Measurements from ENCODE around the gene RAD1.
A peak's percentile ranks its signal among the peaks of the same experiment; 100 is the strongest.

Gene RAD1

DNA sequence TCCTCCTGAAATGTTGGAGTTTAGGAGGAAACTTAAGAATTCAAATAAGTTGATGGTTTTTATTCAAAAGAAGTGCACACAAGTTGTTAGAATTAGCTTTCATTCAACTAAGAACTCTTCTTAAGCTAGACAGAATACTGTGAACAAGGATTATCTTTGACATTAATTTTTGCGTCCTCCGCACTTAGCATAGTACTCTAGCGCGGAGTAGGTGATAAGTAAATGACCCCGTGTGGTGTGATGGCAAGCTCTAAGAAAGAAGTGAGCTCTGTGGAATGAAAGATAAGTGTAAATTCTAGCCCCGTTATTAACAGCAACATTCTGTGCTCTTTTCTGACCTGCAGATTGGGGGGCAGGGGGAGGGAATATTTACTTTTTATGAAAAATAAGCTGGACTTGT is 1.2 kb upstream of the RAD1 start:
- DNase-seq (ENCODE audit: low read depth in 2 of 2) = no peak

GRCh38 chr5:34915856-34916192 is 520 bp upstream of the RAD1 start:
- DNase-seq (ENCODE audit: low read depth in 2 of 2) = no peak

DNA sequence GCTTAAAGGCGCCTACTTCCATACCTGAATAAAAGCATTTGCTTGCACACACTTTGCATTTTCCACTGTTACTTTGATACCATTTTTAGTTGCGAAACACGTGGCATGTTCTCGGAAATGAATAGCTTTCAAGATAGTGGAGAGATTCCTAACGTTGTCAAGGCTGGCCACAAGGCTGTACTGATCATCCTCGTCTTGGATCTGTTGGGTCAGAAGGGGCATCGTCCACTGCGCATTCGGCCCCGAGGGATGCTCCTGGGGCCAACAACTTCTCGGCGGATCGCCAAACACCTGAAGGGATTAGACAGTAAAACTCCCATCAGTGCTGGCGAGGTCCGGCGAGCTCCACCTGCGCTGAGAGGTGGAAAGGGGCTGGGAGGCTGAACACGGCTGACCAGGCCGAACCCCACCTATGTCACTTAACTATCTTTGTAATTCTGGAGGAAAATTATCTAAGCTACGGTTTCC is 599 bp downstream of the RAD1 start:
- DNase-seq (ENCODE audit: low read depth in 2 of 2) = no peak

- no peak for DNase-seq (ENCODE audit: low read depth in 2 of 2)
Observed at GRCh38 chr5:34913072-34913471, 2.2 kb downstream of the RAD1 start.

GRCh38 chr5:34905564-34905963 is 9.7 kb downstream of the RAD1 start:
- no peak for DNase-seq (ENCODE audit: low read depth in 2 of 2)

DNA sequence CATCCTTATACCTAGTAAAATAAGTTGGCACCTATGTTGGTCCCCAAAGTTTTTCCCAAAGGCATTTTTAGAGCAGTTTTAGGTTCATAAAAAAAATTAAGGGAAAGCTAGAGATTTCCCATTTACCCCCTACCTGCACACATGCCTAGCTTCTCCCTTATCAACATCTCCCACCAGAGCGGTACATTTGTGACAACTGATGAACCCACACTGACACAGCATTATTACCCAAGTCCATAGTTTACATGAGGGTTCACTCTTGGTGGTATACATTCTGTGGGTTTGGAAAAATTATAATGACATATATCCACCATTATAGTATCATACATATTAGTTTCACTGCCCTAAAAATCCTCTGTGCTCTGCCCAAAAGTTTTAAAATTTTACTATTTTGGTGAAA is 12.0 kb downstream of the RAD1 start:
- no peak for DNase-seq (ENCODE audit: low read depth in 2 of 2)

DNA sequence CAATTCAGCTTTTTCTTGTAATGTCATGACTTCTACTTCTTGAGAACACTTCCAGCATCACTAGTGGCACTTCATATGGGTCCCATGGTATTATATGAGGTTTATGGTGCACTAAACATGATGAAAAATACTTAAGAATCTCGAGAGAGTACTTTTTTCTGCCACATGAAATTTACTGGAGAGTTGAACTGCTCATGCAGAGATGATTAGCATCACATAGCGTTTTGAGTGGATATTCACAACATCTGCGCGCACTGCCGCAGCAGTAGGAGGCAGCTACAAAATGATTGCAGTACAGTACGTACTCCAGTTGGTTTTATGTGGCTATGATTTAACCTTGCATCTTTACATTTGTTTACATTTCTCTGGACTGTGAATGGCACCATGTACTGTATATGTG is 14.7 kb downstream of the RAD1 start:
- no peak for DNase-seq (ENCODE audit: low read depth in 2 of 2)

GRCh38 chr5:34899066-34899465 is 16.2 kb downstream of the RAD1 start:
- no peak for DNase-seq (ENCODE audit: low read depth in 2 of 2)

DNA sequence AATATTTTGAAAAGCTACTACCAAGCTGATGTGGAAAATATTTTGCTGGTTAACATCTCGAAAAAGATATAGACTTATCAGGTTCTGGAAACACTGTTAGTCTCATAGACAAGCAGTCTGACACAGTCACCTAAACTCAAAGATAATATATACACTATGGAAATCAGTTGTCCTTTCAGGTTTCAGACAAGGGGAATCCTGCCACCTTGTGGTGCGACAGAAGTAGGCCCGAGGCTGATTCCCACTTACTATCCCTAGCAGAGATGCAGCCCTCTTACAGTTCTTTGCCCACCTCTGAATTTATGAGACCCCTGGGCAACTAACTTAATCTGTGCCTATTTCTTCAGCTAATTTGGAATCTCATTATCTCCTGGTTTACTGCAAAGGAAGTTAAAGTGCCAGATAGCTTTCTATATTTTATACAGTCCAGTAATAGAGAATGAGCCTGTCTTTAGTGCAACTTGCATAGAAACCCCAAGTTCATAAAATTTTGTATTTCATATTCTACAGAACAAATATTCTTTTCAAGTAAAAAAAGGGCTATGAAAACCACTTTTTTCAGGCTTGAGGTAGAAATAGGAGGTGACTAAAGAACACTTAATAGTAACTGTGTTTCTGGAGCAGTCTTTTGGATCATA is 16.9 kb downstream of the RAD1 start:
- peak; percentile 15 to 43 for DNase-seq (ENCODE audit: low read depth in 2 of 2)

- DNase-seq (ENCODE audit: low read depth in 2 of 2) = no peak
Observed at GRCh38 chr5:34897646-34898045, 17.7 kb downstream of the RAD1 start.

GRCh38 chr5:34895641-34896419 is 19.5 kb downstream of the RAD1 start:
- DNase-seq (ENCODE audit: low read depth in 2 of 2) = no peak

DNA sequence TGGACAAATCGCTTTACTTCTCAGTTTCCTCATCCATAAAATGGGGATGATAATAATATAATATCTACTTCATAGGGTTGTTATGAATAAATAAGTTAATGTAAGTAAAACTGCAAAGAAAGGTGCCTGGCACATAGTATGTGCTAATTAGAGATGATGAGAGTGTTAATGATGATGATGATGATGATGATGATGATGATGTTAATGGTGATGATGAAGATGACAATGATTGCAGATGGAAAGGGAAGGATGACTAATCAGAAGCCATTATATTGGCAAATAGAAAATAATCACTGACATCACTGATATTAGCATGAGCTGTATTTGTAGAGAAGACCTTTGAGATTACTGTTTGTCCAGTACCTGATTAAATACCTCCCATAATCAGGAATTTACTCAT is 20.6 kb downstream of the RAD1 start:
- DNase-seq (ENCODE audit: low read depth in 2 of 2) = no peak

DNA sequence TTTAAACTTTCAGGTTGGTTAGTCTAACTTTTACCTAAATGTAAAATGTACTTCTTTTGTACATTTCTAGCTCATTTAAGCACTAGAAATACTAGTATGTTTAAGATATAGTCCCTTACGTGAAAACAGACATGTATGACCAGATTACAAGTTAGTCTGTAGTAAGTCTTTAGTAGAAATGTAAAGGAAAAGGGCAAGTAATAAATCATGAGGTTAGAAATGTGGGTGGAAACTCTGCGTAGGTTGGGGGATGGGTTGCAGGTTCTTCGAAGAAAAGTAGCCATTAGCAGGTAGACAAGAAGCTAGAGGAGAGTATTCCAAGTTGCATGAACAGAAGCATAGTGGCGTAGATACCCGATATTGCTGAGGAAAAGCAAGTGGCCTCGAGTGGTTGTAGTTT is 22.9 kb downstream of the RAD1 start:
- DNase-seq (ENCODE audit: low read depth in 2 of 2) = no peak

DNA sequence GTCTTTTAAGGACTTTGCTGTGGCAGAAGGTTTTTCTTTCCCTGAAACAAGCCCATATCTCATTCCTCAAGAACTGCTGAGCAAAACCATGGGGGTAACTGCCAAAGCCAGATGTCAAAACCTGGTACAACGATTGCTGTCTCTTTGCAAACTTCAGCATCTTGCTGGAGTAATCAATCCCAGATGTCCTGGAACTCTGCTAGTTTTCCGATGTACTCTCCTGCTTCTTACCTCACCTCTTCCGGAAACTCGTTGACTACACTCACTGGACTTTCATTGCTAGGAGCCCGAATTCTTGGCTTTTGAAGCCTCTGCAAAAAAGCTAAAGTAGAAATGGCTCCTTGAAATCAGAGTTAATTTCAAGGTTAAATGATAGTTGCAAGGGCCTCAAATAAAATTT is 23.3 kb downstream of the RAD1 start:
- DNase-seq (ENCODE audit: low read depth in 2 of 2) = no peak

GRCh38 chr5:34889394-34889793 is 25.9 kb downstream of the RAD1 start:
- no peak for DNase-seq (ENCODE audit: low read depth in 2 of 2)

- DNase-seq (ENCODE audit: low read depth in 2 of 2) = no peak
Observed at GRCh38 chr5:34886392-34887119, 28.7 kb downstream of the RAD1 start.

GRCh38 chr5:34881246-34881645 is 34.1 kb downstream of the RAD1 start:
- no peak for DNase-seq (ENCODE audit: low read depth in 2 of 2)

DNA sequence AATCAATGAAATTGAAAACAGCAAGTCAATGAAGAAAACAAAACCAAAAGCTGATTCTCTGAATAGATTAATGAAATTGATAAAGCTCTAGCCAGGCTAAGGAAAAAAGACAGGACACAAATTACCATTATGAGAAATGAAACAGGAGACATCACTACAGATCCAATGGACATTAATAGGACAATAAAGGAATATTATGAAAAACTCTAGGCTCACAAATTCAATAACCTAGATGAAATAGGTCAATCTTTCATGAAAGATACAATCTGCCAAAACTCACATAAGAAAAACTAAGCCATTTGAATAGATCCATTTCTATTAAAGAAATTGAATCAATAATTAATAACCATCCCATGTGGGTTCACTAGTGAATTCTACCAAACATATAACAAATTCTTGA is 39.0 kb downstream of the RAD1 start:
- DNase-seq (ENCODE audit: low read depth in 2 of 2) = no peak

- DNase-seq (ENCODE audit: low read depth in 2 of 2) = no peak
Observed at GRCh38 chr5:34870382-34870781, 44.9 kb downstream of the RAD1 start.

GRCh38 chr5:34869256-34869655 is 46.0 kb downstream of the RAD1 start:
- no peak for DNase-seq (ENCODE audit: low read depth in 2 of 2)

DNA sequence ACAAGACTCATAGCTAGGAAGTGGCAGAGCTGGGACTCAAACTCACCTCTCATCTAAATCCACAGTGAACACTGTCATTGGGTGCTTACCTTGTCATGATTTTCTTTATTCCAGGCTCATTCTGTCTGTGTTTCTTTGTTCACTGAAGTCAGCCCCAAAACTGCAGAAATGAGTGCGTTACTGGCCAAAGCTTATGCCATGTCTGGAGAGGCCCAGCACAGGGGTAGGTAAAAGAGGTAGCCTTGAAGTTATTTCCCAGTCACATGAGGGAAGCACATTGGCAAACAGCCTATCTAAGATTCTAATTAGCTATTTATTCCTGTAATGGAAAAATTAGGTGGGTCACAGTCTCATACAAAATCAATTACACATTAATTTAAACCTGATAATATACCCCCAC is 46.5 kb downstream of the RAD1 start:
- DNase-seq (ENCODE audit: low read depth in 2 of 2) = no peak

DNA sequence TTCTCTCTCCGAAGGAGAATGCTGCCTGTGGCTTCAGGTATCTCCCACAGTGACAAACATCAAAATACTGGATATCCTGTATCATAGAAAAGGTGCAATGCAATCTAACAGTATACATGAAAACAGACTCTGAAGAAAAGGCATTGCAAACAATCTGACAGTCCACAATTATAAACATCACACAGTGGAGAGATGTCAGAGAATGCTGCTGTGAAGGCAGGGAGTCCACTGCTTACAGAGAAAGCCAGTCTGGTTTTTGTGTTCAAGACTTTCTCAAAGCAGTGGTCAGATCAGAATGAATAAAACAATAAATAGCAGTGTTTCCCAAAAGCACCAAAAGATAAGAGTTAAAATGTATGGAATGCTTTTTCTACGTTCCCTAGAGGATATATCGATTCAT is 47.6 kb downstream of the RAD1 start:
- no peak for DNase-seq (ENCODE audit: low read depth in 2 of 2)

DNA sequence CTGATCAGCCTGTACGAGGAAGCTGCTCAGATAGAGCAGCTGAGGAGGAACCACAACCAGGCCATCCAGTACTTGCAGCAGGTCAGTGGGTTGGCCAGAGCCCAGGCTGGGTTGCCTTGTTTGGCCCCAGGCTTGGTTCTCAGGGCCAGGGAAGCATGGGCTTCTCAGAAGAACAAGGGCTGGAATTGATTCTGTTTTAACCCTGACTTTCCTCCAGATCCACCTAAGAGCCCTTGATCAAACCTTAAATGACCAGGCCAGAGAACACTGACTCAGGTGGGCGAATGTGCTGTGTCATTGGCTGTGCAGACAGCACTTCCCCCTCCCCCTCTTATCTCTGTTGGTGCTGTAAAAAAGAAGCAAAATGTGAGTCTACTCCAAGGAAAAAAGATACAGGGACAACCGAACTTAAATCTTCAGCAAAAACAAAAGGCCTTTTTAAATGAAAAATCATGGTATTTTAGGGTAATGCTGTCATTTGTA is 48.3 kb downstream of the RAD1 start:
- DNase-seq (ENCODE audit: low read depth in 2 of 2) = no peak

All from stimulated activated CD4-positive, alpha-beta T cell treated with anti-CD3 and anti-CD28 coated beads, Interleukin-15, amount 100 ng/mL, for 48 hours (primary cell).